ENCODE results near the gene AIRE. TPM values are rescaled to one million over a fixed set of nuclear protein-coding genes. Genes with fewer than 3 reads are reported as not detected.
A peak's percentile ranks its signal among the peaks of the same experiment; 100 is the strongest.
"Not testable (repeated sequence)": the region's sequence is repeated elsewhere in the genome, so short reads cannot be mapped to it uniquely, and the experiment has no call there.

The AIRE gene

DNA sequence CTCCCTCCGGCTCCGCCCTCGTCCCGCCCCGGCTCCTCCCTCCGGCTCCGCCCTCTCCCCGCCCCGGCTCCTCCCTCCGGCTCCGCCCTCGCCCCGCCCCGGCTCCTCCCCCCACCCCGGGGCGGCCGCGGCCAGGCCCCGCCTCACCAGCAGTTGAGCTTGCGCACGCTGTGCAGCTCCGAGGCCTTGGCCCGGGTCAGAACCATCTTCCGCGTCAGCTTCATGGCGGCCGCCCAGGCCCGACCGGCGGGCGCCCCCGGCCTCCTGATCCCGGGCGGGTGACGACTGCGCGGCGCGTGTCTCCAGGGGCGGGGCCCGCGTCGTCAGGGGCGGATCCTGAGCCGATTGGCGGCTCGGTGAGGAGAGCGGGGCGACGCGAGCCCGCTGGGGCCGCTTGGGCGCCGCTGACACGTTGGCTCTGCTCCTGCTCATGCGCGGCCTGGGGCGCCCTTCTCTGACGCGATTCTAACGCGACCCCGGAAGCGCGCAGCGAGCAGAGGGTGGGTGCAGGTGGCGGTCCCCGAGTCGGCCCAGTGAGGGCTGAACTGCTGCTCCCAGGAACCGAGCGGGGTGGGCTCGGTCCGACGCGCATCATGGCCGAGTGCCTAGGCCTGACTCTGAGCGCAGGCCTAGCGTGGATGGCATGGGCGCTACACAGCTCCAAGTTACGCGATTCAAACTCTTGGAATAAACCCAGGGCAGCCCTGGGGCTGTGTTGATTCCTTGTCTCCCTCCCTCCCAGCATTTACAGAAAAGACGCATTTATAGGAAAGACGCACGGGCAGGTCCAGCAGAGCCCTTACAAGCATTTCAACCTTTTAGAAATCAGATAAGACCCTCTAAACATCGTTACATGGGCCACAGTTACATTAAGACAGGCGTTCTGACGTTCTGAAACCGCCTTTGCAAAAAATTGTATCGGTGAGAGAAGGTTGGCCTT, 53.6 kb downstream of the AIRE start, which contains the start of gene CFAP410:
CFAP410 (minus strand) TSS at position 420 of the 940 bp plus-strand sequence; CDS start at position 224, 196 bp downstream.
- Histone ChIP-seq H3K4me3 (ENCODE audit: low read length) (peak within 1 kb of the TSS; percentile 92), H3K36me3 (ENCODE audit: insufficient read depth, low read length) (peaks cover 11% of the 10 kb centered on the region), H3K9ac (ENCODE audit: low read depth, low read length) (peak within 1 kb of the TSS; percentile 96), H3K27me3 (ENCODE audit: control insufficient read depth, insufficient read depth, low read length) (peaks cover under 1% of the 10 kb centered on the region), H3K4me1 (ENCODE audit: control insufficient read depth, insufficient read depth, low read length) (peaks cover 11% of the 10 kb centered on the region), H3K4me2 (ENCODE audit: low read length) (peak within 1 kb of the TSS; percentile 96), H3K9me3 (replicated peaks; ENCODE audit: low read length) (no peaks in the 10 kb centered on the region)

DNA sequence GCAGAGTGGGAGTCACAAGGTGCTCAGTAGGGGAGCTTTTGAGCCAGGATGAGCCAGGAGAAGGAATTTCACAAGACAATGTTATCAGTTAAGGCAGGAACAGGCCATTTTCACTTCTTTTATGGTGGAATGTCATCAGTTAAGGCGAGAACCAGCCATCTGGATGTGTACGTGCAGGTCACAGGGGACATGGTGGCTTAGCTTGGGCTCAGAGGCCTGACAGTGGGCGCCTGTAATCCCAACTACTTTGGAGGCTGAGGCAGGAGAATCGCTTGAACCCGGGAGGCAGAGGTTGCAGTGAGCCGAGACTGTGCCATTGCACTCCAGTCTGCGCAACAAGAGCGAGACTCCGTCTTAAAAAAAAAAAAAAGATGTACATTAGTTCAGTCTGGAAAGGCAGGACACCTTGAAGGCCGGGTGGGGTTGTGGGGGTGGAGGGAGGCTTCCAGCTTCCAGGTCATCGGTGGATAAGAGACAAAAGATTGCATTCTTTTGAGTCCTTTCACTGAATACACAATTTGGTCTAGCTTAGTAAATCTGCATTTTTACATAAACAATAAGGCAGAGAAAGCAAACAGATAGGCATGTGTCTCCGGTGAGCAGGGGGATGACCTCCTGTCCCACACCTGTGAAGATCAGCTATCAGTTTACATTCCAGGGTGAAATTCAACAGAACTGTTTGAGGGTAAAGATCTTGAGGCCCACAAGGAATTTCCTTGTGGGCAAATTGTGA, 56.2 kb downstream of the AIRE start:
- Histone ChIP-seq H3K27me3 (ENCODE audit: control insufficient read depth, insufficient read depth, low read length) (peaks cover 20% of the 10 kb centered on the region), H3K4me1 (ENCODE audit: control insufficient read depth, insufficient read depth, low read length) (peaks cover 11% of the 10 kb centered on the region)
- H3K36me3 ChIP-seq (ENCODE audit: insufficient read depth, low read length); H3K4me2 ChIP-seq (ENCODE audit: low read length); H3K4me3 ChIP-seq (ENCODE audit: low read length); H3K9me3 ChIP-seq (replicated peaks; ENCODE audit: low read length); H3K9ac ChIP-seq (ENCODE audit: low read depth, low read length): not testable (repeated sequence)

DNA sequence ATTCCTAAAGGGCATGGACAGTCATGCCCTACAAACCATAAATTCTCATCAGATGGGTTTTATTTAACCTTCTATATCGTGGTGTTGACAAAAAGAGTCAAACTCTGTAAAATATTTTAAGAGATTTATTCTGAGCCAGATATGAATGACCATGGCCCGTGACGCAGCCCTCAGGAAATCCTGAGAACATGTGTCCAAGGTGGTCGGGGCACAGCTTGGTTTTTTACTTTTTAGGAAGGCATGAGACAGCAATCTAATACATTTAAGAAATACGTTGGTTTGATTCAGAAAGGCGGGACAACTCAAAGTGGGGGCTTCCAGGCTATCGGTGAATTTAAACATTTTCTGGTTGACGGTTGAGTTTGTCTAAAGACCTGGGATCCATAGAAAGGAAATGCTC, 57.3 kb downstream of the AIRE start:
- not testable (repeated sequence) for H3K36me3 ChIP-seq (ENCODE audit: insufficient read depth, low read length); H3K4me2 ChIP-seq (ENCODE audit: low read length); H3K4me3 ChIP-seq (ENCODE audit: low read length); H3K9ac ChIP-seq (ENCODE audit: low read depth, low read length); H3K9me3 ChIP-seq (replicated peaks; ENCODE audit: low read length); H3K4me1 ChIP-seq (ENCODE audit: control insufficient read depth, insufficient read depth, low read length)
- peaks cover 29% of the 10 kb centered on the region for H3K27me3 ChIP-seq (ENCODE audit: control insufficient read depth, insufficient read depth, low read length)

DNA sequence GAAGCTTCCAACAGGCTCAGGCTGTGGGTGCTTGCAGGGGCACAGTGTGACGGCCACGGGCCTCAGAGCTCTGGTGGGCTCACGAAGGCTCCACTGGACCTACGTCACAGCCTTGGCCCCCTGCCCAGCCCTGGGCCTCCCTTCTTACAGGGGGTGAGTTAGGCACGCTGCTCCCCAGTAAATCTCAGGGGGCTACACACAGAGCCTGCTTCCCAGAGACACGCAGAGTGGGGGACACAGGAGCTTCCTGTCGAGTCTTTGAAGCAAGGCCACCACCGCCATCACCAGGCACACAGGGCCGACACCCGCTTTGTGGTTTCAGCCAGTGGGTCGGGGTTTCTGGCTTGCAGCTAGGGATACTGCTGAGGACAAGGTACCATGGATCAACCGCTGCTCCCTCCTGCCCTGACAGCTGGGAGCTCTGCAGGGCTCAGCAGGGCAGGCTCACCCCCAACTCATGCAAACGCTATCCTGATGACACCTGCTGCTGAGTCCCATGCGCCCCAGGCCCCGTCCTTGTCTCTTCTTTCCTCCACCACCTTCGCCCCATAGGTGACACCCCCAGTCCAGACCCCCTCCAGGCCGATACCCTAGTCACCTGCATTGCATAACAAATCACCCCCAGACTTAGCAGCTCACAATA, 59.0 kb downstream of the AIRE start:
- no peak overlapping the region for H3K4me2 ChIP-seq (ENCODE audit: low read length)

DNA sequence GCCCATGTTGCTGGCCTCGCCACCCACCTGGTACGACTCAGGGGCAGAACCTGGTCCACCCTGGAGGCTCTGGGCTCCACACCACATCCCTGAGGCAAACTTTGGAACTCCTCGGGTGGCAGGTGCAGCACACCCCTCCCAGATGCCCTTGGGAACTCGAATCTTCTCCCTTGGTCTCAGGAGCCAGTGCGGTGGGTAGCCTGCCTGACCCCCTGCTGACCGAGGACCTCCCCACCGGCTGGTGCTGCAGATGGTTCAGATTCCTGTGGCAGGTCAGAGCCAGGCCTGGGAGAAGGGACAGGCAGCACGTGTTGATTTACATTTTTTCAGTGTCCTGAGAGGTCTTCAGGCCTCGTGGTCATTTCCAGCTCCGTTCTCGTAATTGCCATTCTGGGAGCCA, 59.8 kb downstream of the AIRE start:
- H3K4me2 ChIP-seq (ENCODE audit: low read length), result no peak overlapping the region
- no peaks in the 10 kb centered on the region for H3K36me3 ChIP-seq (ENCODE audit: insufficient read depth, low read length)
- no peak overlapping the region for H3K9ac ChIP-seq (ENCODE audit: low read depth, low read length)
- H3K9me3 ChIP-seq (replicated peaks; ENCODE audit: low read length), result no peaks in the 10 kb centered on the region
- no peak overlapping the region for H3K4me3 ChIP-seq (ENCODE audit: low read length)
- H3K4me1 ChIP-seq (ENCODE audit: control insufficient read depth, insufficient read depth, low read length), result no peaks in the 10 kb centered on the region
- H3K27me3 ChIP-seq (ENCODE audit: control insufficient read depth, insufficient read depth, low read length), result peaks cover 49% of the 10 kb centered on the region

More for the DNA sequence above, 59.0 kb downstream of the AIRE start:
- Histone ChIP-seq H3K9me3 (replicated peaks; ENCODE audit: low read length) (no peaks in the 10 kb centered on the region), H3K4me1 (ENCODE audit: control insufficient read depth, insufficient read depth, low read length) (peaks cover 3% of the 10 kb centered on the region), H3K27me3 (ENCODE audit: control insufficient read depth, insufficient read depth, low read length) (peaks cover 45% of the 10 kb centered on the region), H3K4me3 (ENCODE audit: low read length) (no peak overlapping the region), H3K36me3 (ENCODE audit: insufficient read depth, low read length) (no peaks in the 10 kb centered on the region), H3K9ac (ENCODE audit: low read depth, low read length) (no peak overlapping the region)

DNA sequence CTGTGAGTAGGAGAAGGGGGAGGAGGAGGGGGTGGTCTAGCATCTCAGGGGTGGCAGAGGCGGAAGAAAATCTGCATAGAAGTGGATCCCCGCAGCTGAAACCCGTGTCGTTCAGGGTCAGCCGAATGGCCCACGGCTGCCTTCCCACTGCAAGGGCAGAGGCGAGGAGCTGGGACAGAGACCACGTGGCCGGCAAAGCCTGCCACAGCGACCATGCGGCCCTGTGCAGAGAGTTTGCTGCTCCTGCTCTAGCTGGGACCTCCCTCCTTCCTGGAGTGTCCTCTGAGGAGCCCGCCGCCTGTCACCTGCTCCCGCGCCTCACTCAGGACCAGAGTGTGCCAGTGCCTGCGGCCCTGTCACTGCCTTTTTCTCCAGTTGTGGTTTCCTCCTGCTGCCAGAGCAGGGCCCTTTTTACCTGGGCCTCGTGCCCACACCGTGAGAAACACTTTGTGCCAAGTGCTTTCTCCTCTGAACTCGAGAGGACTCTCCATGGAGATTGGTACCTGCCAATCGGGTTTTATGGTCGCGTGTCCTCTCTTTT, 62.3 kb downstream of the AIRE start:
- Histone ChIP-seq H3K9me3 (replicated peaks; ENCODE audit: low read length) (no peaks in the 10 kb centered on the region), H3K36me3 (ENCODE audit: insufficient read depth, low read length) (no peaks in the 10 kb centered on the region), H3K4me1 (ENCODE audit: control insufficient read depth, insufficient read depth, low read length) (no peaks in the 10 kb centered on the region), H3K9ac (ENCODE audit: low read depth, low read length) (no peak overlapping the region), H3K4me3 (ENCODE audit: low read length) (no peak overlapping the region), H3K27me3 (ENCODE audit: control insufficient read depth, insufficient read depth, low read length) (peaks cover 72% of the 10 kb centered on the region), H3K4me2 (ENCODE audit: low read length) (no peak overlapping the region)

Small RNAs within 50 kb of the gene (small RNA-seq; reads per million reads assigned to genes)
- not detected for gene AP001059.3

All from skeletal muscle satellite cell (primary cell).